Naive thymus-derived CD4-positive, alpha-beta T cell (primary cell): ENCODE data around the gene CCDC192. TPM values are rescaled to one million over a fixed set of nuclear protein-coding genes. Genes with fewer than 3 reads are reported as not detected.

Experiments used
- ATAC-seq: fragments of 150-1000 bp; cut with Tn5 transposase; 2 replicates; pipeline ENCODE4 v1.10.0; 2021; ENCODE audit warnings: mild to moderate bottlenecking, moderate library complexity
- CTCF ChIA-PET: fragments of 350-600 bp; sonication (Branson Sonifier 250); formaldehyde crosslinking; loops from one replicate; lab custom pipeline; 2021; ENCODE audit warnings: antibody characterized with exemption; lab: Charles Lee
- POLR2A ChIA-PET: fragments of 350-600 bp; sonication (Branson Sonifier 250); formaldehyde crosslinking; loops from one replicate; lab custom pipeline; 2021; ENCODE audit warnings: antibody characterized with exemption, inconsistent platforms; lab: Charles Lee
- DNase-seq, 9 donors: peaks; one replicate each; pipeline versions ENCODE4 v3.0.0 to v3.0.0-alpha.2; 2020 to 2022; ENCODE audit warnings: mixed read lengths in 1 of 9
- H3K27ac ChIP-seq: one replicate; pipeline ENCODE4 v1.7.0; 2013; ENCODE audit warnings: mild to moderate bottlenecking, low read depth, low read length, moderate library complexity
- H3K27me3 ChIP-seq, 2 donors: one replicate each; pipeline ENCODE4 v1.7.0; 2013; ENCODE audit warnings: low read length in 2 of 2, mild to moderate bottlenecking in 2 of 2, moderate library complexity in 2 of 2; ENCODE audit not compliant: control insufficient read depth in 2 of 2, insufficient read depth in 2 of 2
- H3K36me3 ChIP-seq, 3 experiments: 1 replicate in 2 of 3; 2 replicates in 1 of 3; pipeline ENCODE4 v1.7.0; 2013; ENCODE audit warnings: low read length in 3 of 3, mild to moderate bottlenecking in 3 of 3, moderate library complexity in 1 of 3; ENCODE audit not compliant: insufficient read depth in 3 of 3, control insufficient read depth in 2 of 3
- H3K4me1 ChIP-seq, 2 donors: one replicate each; pipeline ENCODE4 v1.7.0; 2013; ENCODE audit warnings: low read length in 2 of 2, mild to moderate bottlenecking in 2 of 2, moderate library complexity in 1 of 2; ENCODE audit not compliant: control insufficient read depth in 2 of 2, insufficient read depth in 2 of 2
- H3K4me3 ChIP-seq: 2 replicates; pipeline ENCODE4 v1.7.0; 2013; ENCODE audit warnings: mild to moderate bottlenecking, low read length
- H3K9me3 ChIP-seq, 3 experiments: 1 replicate in 2 of 3; 2 replicates in 1 of 3; pipeline ENCODE4 v1.7.0; 2013; ENCODE audit warnings: low read length in 3 of 3; ENCODE audit not compliant: control insufficient read depth in 2 of 3
- H3K27ac Mint-ChIP-seq, 9 donors: one replicate each; pipeline ENCODE4 v1.8.0; 2020 to 2022; ENCODE audit warnings: mixed read lengths in 9 of 9, mild to moderate bottlenecking in 8 of 9, moderate library complexity in 5 of 9, inconsistent platforms in 2 of 9
- H3K27me3 Mint-ChIP-seq, 5 donors: one replicate each; pipeline ENCODE4 v1.8.0; 2021 to 2022; ENCODE audit warnings: mixed read lengths in 5 of 5, mild to moderate bottlenecking in 1 of 5
- H3K36me3 Mint-ChIP-seq, 5 donors: one replicate each; pipeline ENCODE4 v1.8.0; 2020 to 2022; ENCODE audit warnings: mixed read lengths in 5 of 5, mild to moderate bottlenecking in 3 of 5, inconsistent platforms in 1 of 5
- H3K4me1 Mint-ChIP-seq, 7 donors: one replicate each; pipeline ENCODE4 v1.8.0; 2020 to 2022; ENCODE audit warnings: mixed read lengths in 7 of 7, mild to moderate bottlenecking in 3 of 7, inconsistent platforms in 1 of 7
- H3K4me3 Mint-ChIP-seq, 10 donors: one replicate each; pipeline ENCODE4 v1.8.0; 2020 to 2022; ENCODE audit warnings: mild to moderate bottlenecking in 10 of 10, mixed read lengths in 10 of 10, moderate library complexity in 6 of 10, inconsistent platforms in 2 of 10
- H3K9me3 Mint-ChIP-seq, 11 donors: one replicate each; pipeline ENCODE4 v1.8.0; 2020 to 2022; ENCODE audit warnings: mixed read lengths in 11 of 11, mild to moderate bottlenecking in 4 of 11, inconsistent platforms in 1 of 11, moderate library complexity in 1 of 11
- intact Hi-C, 2 donors: fragments of 100-400 bp; cut with micrococcal nuclease; formaldehyde crosslinking; loops; one replicate each; pipeline ENCODE4 v1.15.1; 2023
- polyA plus RNA-seq, 2 donors: library from polyadenylated mRNA; unstranded; fragments of 300-500 nt; fragmentation: Illumina TruSeq; gene quantifications; one replicate each; pipeline ENCODE4 v1.2.3, GENCODE V29; 2021
- total RNA-seq, 6 experiments: library from RNA in 5 of 6; stranded (reverse) in 5 of 6; gene quantifications; 1 replicate in 5 of 6; 2 replicates in 1 of 6; pipeline ENCODE4 v1.2.3 and lab custom pipeline; 2021 to 2026

Gene CCDC192
- total and polyA plus RNA-seq, 7 experiments from 2014 or later, result not detected

DNA sequence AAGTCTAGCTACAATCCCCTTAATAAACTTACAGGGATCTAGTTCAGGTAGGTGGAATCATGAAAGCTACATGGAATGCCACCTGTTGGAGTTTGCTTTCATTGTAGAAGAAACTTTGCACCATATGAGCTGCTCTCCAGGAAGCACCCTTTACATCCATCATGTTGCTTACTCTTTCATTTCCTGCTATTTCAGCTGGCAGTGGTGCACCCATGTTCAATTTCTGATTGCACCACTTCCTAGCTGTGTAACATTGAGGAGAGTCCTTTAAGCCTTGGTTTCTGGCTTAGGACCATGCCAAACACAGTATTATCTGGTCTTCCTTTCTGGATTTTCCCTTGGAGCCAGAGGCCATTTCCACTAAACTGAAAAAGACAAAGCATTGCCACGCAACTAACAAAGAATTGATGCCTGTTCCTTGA lies 257.1 kb downstream of the CCDC192 start:
- Mint-ChIP-seq H3K36me3 (peaks cover 4 to 36% (median 32%) of the 10 kb centered on the region in 5 donors), H3K4me1 (peaks cover 8 to 43% (median 31%) of the 10 kb centered on the region in 7 donors), H3K27ac (peak overlapping the region in 1 of 9 donors; percentile 66), H3K4me3 (no peak overlapping the region), H3K27me3 (no peaks in the 10 kb centered on the region), H3K9me3 (peaks cover 0 to 4% (median 0%) of the 10 kb centered on the region in 11 donors)
- POLR2A ChIA-PET, result no interaction called here
- H3K27me3 ChIP-seq, result no peaks in the 10 kb centered on the region
- H3K36me3 ChIP-seq, result no peaks in the 10 kb centered on the region
- no peak overlapping the region for H3K27ac ChIP-seq
- no peaks in the 10 kb centered on the region for H3K9me3 ChIP-seq
- CTCF ChIA-PET, result interaction anchor here (0.6 kb wide), 1 partner anchor 436 kb away, joined by 3 read pairs; no protein-coding TSS in a partner anchor
- H3K4me3 ChIP-seq, result no peak overlapping the region
- intact Hi-C loops, result no loop called here
- DNase-seq (no peak), ATAC-seq (no peak)
- H3K4me1 ChIP-seq, result no peaks in the 10 kb centered on the region

DNA sequence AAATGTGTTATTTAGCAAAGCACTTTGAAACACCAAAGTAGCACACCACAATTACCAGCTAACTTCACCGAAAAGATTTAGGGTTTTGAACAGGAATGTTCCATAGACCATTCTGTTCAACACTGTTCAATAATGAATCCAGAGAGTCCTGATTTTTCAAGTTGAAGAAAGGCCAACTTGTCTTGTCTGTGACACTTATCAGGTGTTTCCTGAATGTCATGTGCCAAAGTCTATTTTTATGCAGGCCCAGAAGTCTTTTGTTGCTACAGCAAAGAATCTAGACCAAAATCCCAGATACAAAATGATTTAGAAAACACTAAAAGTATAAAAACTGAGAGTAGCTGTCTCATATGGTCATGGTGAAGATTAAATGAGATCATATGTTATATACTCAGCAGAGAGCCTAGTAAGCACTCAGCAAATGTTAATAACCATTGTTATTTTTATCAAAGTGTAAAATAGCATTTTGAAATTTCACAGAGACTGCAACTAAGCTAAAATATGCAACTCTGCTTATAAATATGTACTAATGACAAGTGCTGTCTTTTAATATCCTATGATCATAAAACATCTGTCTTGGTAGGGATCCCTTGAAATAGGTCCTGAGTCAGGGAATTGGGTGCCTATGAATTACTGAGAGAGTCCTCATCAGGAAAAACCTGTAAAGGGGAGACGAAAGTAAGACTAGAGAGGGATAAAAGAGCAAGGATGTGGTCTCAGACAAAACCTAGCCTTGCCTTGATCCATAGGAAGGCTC lies 258.0 kb downstream of the CCDC192 start:
- no peaks in the 10 kb centered on the region for H3K27me3 Mint-ChIP-seq
- ATAC-seq (no peak), DNase-seq (no peak)
- peaks cover 0 to 7% (median 2%) of the 10 kb centered on the region in 11 donors for H3K9me3 Mint-ChIP-seq
- CTCF ChIA-PET, result no interaction called here
- POLR2A ChIA-PET, result no interaction called here
- no peak overlapping the region for H3K27ac Mint-ChIP-seq
- intact Hi-C loops, result no loop called here
- peaks cover 8 to 43% (median 31%) of the 10 kb centered on the region in 7 donors for H3K4me1 Mint-ChIP-seq
- Histone ChIP-seq H3K27ac (no peak overlapping the region), H3K4me1 (no peaks in the 10 kb centered on the region), H3K27me3 (no peaks in the 10 kb centered on the region), H3K4me3 (no peak overlapping the region), H3K9me3 (no peaks in the 10 kb centered on the region), H3K36me3 (no peaks in the 10 kb centered on the region)
- H3K36me3 Mint-ChIP-seq, result peaks cover 2 to 36% (median 33%) of the 10 kb centered on the region in 5 donors
- no peak overlapping the region for H3K4me3 Mint-ChIP-seq

DNA sequence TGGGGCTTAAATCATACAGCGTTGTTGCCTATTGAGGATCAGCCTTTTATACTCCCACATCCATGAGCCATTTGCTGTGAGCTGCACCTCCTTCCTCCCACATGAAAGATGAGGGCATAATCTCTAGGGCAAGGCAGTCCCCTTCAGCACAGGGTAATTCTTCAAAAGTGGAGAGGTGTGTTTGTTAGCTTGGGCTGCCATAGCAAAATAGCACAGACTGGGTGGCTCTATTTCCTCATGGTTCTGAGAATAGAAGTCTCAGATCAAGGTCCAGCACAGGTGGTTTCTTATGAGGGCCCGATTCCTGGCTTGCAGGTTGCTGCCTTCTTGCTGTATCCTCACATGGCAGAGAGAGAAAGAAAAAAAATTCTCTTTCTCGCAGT lies 258.6 kb downstream of the CCDC192 start:
- H3K9me3 ChIP-seq, result no peaks in the 10 kb centered on the region
- intact Hi-C loops, result no loop called here

DNA sequence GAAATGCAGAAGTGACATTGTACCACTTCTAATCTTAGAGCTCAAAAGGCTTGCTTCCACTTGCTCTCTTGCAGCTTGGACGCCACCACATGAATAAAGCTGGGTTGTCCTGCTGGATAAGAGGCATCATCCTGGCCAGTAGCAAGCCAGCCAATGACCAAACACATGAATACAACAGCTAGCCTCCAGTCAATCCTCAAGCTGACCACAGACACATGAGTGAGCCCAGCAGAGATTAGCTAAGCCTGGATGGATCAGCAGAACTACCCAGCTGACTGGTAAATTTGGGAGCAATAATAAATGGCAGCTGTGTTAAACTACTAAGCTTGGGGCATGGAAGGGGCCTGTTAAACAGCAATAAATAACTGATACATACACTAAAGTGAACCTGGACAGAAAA lies 259.3 kb downstream of the CCDC192 start:
- H3K9me3 ChIP-seq, result no peaks in the 10 kb centered on the region
- no peaks in the 10 kb centered on the region for H3K27me3 ChIP-seq
- no peak overlapping the region for H3K27ac ChIP-seq
- intact Hi-C loops, result no loop called here
- no peak overlapping the region for H3K4me3 ChIP-seq
- no peaks in the 10 kb centered on the region for H3K27me3 Mint-ChIP-seq
- H3K36me3 ChIP-seq, result peaks cover 0 to 5% (median 0%) of the 10 kb centered on the region in 3 experiments
- peaks cover 0 to 7% (median 4%) of the 10 kb centered on the region in 11 donors for H3K9me3 Mint-ChIP-seq
- ATAC-seq (no peak), DNase-seq (no peak)
- H3K4me1 ChIP-seq, result no peaks in the 10 kb centered on the region
- H3K27ac Mint-ChIP-seq, result peak overlapping the region in 1 of 9 donors; percentile 41
- H3K4me3 Mint-ChIP-seq, result no peak overlapping the region
- H3K4me1 Mint-ChIP-seq, result peaks cover 8 to 43% (median 31%) of the 10 kb centered on the region in 7 donors
- peaks cover 0 to 39% (median 34%) of the 10 kb centered on the region in 5 donors for H3K36me3 Mint-ChIP-seq
- CTCF ChIA-PET, result no interaction called here
- POLR2A ChIA-PET, result no interaction called here

More for the DNA sequence above, 258.6 kb downstream of the CCDC192 start:
- POLR2A ChIA-PET, result no interaction called here
- H3K27ac Mint-ChIP-seq, result no peak overlapping the region
- H3K36me3 Mint-ChIP-seq, result peaks cover 0 to 37% (median 33%) of the 10 kb centered on the region in 5 donors
- ATAC-seq (no peak), DNase-seq (no peak)
- no peak overlapping the region for H3K27ac ChIP-seq
- H3K4me3 Mint-ChIP-seq, result no peak overlapping the region
- CTCF ChIA-PET, result no interaction called here
- no peak overlapping the region for H3K4me3 ChIP-seq
- no peaks in the 10 kb centered on the region for H3K4me1 ChIP-seq
- H3K27me3 ChIP-seq, result no peaks in the 10 kb centered on the region
- peaks cover 0 to 7% (median 2%) of the 10 kb centered on the region in 11 donors for H3K9me3 Mint-ChIP-seq
- peaks cover 0 to 5% (median 0%) of the 10 kb centered on the region in 3 experiments for H3K36me3 ChIP-seq
- no peaks in the 10 kb centered on the region for H3K27me3 Mint-ChIP-seq
- peaks cover 8 to 43% (median 31%) of the 10 kb centered on the region in 7 donors for H3K4me1 Mint-ChIP-seq

DNA sequence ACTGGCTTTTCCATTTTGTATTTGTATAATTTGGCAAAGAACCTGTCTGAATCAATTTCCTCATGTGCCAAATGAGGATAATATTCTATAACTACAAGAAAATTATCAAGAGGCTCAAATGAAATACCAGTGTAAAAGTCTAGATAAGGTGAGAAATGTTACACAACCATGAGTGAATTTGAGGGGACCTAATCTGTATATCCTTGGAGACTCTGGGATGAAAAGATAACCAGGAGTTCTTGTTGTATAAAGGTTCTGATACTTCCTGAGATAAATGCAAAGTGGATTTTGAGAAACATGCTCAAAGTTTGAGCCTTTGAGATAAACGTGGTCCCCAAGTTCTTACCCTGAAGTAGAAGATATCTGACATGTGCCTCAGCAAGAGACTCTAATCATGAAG lies 260.0 kb downstream of the CCDC192 start:
- Histone ChIP-seq H3K27ac (no peak overlapping the region), H3K4me1 (no peaks in the 10 kb centered on the region), H3K27me3 (no peaks in the 10 kb centered on the region), H3K9me3 (no peaks in the 10 kb centered on the region), H3K36me3 (peaks cover 0 to 5% (median 0%) of the 10 kb centered on the region in 3 experiments), H3K4me3 (no peak overlapping the region)
- no peak for ATAC-seq
- ChIA-PET POLR2A (no interaction called here), CTCF (no interaction called here)
- Mint-ChIP-seq H3K4me3 (no peak overlapping the region), H3K36me3 (peaks cover 2 to 43% (median 42%) of the 10 kb centered on the region in 5 donors), H3K27ac (no peak overlapping the region), H3K9me3 (peaks cover 0 to 10% (median 5%) of the 10 kb centered on the region in 11 donors), H3K27me3 (no peaks in the 10 kb centered on the region), H3K4me1 (peaks cover 8 to 43% (median 31%) of the 10 kb centered on the region in 7 donors)
- intact Hi-C loops, result no loop called here
- no peak for DNase-seq

DNA sequence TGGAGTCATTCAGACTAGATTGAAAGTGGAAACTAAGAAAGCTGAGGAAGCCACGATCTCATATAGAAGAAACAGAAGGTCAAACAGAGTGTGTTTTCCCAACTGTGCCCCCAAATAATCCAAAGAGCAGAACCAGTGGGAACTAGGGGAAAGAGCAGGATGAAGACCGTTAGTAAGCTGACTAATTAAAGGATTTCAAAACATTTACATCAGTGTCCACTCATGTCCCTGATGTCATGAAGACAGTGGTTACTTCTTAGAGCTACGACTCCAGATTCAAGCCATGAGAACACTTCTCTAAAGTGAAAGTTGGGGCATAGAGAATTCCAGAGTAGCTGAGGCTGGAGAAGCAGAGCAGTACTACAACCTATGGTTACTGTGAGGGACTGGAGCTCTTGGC lies 260.7 kb downstream of the CCDC192 start:
- H3K4me3 Mint-ChIP-seq, result no peak overlapping the region

More for the DNA sequence above, 260.7 kb downstream of the CCDC192 start:
- Mint-ChIP-seq H3K36me3 (peaks cover 2 to 44% (median 43%) of the 10 kb centered on the region in 5 donors), H3K4me1 (peaks cover 8 to 36% (median 28%) of the 10 kb centered on the region in 7 donors), H3K27ac (no peak overlapping the region), H3K9me3 (peaks cover 0 to 10% (median 5%) of the 10 kb centered on the region in 11 donors), H3K27me3 (no peaks in the 10 kb centered on the region)
- POLR2A ChIA-PET, result no interaction called here
- CTCF ChIA-PET, result no interaction called here
- no peak for DNase-seq
- H3K27ac ChIP-seq, result no peak overlapping the region
- intact Hi-C loops, result no loop called here
- no peak for ATAC-seq
- H3K4me1 ChIP-seq, result no peaks in the 10 kb centered on the region
- no peak overlapping the region for H3K4me3 ChIP-seq
- no peaks in the 10 kb centered on the region for H3K27me3 ChIP-seq
- H3K9me3 ChIP-seq, result no peaks in the 10 kb centered on the region
- peaks cover 0 to 5% (median 0%) of the 10 kb centered on the region in 3 experiments for H3K36me3 ChIP-seq
